ENCODE results near the gene DOCK9. TPM values are rescaled to one million over a fixed set of nuclear protein-coding genes. Genes with fewer than 3 reads are reported as not detected.

DOCK9 gene

DNA sequence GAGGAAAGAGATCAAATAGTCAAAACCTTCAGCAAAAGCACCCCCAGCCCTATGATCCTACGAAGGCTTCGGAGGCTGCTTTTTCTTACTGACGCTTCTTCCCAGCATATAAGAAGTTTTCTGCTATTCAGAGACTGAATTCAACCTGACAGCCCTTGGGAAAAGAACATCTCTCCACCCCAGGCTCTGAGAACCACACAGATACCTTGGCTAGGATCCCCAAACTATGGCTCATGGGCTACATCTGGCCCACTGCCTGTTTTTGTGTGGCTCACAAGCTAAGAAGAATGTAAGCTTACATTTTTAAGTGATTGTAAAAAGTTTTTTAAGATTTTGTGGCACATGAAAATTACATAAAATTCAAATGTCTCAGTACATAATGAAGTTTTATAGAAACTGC is 228.4 kb downstream of the DOCK9 start:
- H3K4ac ChIP-seq (ENCODE audit: low read depth in 1 of 2, low read length in 2 of 2), result no peak overlapping the region
- no peak overlapping the region for H4K8ac ChIP-seq (ENCODE audit: low read length)
- H2BK120ac ChIP-seq (ENCODE audit: low read depth, low read length), result no peak overlapping the region
- H3K4me2 ChIP-seq (ENCODE audit: low read length, poor library complexity, severe bottlenecking), result no peak overlapping the region
- no peak overlapping the region for H4K91ac ChIP-seq (ENCODE audit: low read length)
- DNase-seq, result no peak
- no peak overlapping the region for H3K9ac ChIP-seq (ENCODE audit: low read length)
- no peaks in the 10 kb centered on the region for H3K79me1 ChIP-seq (replicated peaks; ENCODE audit: low read length, poor library complexity, severe bottlenecking)
- no peak overlapping the region for H2AFZ ChIP-seq (ENCODE audit: low read depth, low read length)
- peaks cover 6% of the 10 kb centered on the region for H3K9me3 ChIP-seq (ENCODE audit: control insufficient read depth, low read length)
- 65% methylated on average over 3 of the region's 3 CpGs for WGBS
- no peak overlapping the region for H2BK12ac ChIP-seq (ENCODE audit: low read length in 2 of 2)
- H3K18ac ChIP-seq (ENCODE audit: low read depth in 1 of 2, low read length in 2 of 2), result no peak overlapping the region
- H3K36me3 ChIP-seq (ENCODE audit: control insufficient read depth in 1 of 2, insufficient read depth in 2 of 2, low read depth in 1 of 2, low read length in 2 of 2), result peaks cover 0 to 6% of the 10 kb centered on the region in 2 experiments
- H2BK15ac ChIP-seq (ENCODE audit: low read depth, poor library complexity, severe bottlenecking), result no peak overlapping the region
- H3K14ac ChIP-seq (ENCODE audit: low read length in 2 of 2), result no peak overlapping the region
- H3K27ac ChIP-seq (ENCODE audit: low read length, poor library complexity, severe bottlenecking), result no peak overlapping the region
- no peak overlapping the region for H3K4me3 ChIP-seq (ENCODE audit: insufficient read depth in 1 of 2, low read depth in 1 of 2, low read length in 2 of 2)
- H2BK5ac ChIP-seq (ENCODE audit: low read depth, low read length, poor library complexity, severe bottlenecking), result no peak overlapping the region
- peaks cover 25 to 28% of the 10 kb centered on the region in 2 experiments for H3K27me3 ChIP-seq (ENCODE audit: control insufficient read depth in 1 of 2, insufficient read depth in 1 of 2, low read length in 2 of 2)
- no peak overlapping the region for H2AK5ac ChIP-seq (ENCODE audit: low read length, severe bottlenecking)
- H3K4me1 ChIP-seq (ENCODE audit: control insufficient read depth, insufficient read depth, low read depth, low read length), result peaks cover 17% of the 10 kb centered on the region
- no peak overlapping the region for H3K23ac ChIP-seq (ENCODE audit: low read length in 2 of 2)

GRCh38 chr13:98746968-98747367 is 230.9 kb downstream of the DOCK9 start:
- Histone ChIP-seq H3K36me3 (ENCODE audit: control insufficient read depth in 1 of 2, insufficient read depth in 2 of 2, low read depth in 1 of 2, low read length in 2 of 2) (no peaks in the 10 kb centered on the region), H3K79me1 (replicated peaks; ENCODE audit: low read length, poor library complexity, severe bottlenecking) (no peaks in the 10 kb centered on the region), H3K23ac (ENCODE audit: low read length in 2 of 2) (no peak overlapping the region), H2BK12ac (ENCODE audit: low read length in 2 of 2) (no peak overlapping the region), H3K27me3 (ENCODE audit: control insufficient read depth in 1 of 2, insufficient read depth in 1 of 2, low read length in 2 of 2) (peaks cover 11 to 20% of the 10 kb centered on the region in 2 experiments), H3K14ac (ENCODE audit: low read length in 2 of 2) (no peak overlapping the region), H3K4me2 (ENCODE audit: low read length, poor library complexity, severe bottlenecking) (no peak overlapping the region), H2AFZ (ENCODE audit: low read depth, low read length) (no peak overlapping the region), H3K4me3 (ENCODE audit: insufficient read depth in 1 of 2, low read depth in 1 of 2, low read length in 2 of 2) (no peak overlapping the region), H3K18ac (ENCODE audit: low read depth in 1 of 2, low read length in 2 of 2) (no peak overlapping the region), H3K27ac (ENCODE audit: low read length, poor library complexity, severe bottlenecking) (no peak overlapping the region), H3K4me1 (ENCODE audit: control insufficient read depth, insufficient read depth, low read depth, low read length) (peaks cover 9% of the 10 kb centered on the region), H4K8ac (ENCODE audit: low read length) (no peak overlapping the region), H3K9me3 (ENCODE audit: control insufficient read depth, low read length) (no peaks in the 10 kb centered on the region), H2AK5ac (ENCODE audit: low read length, severe bottlenecking) (no peak overlapping the region), H3K9ac (ENCODE audit: low read length) (no peak overlapping the region), H4K91ac (ENCODE audit: low read length) (no peak overlapping the region), H3K4ac (ENCODE audit: low read depth in 1 of 2, low read length in 2 of 2) (no peak overlapping the region), H2BK15ac (ENCODE audit: low read depth, poor library complexity, severe bottlenecking) (no peak overlapping the region), H2BK120ac (ENCODE audit: low read depth, low read length) (no peak overlapping the region), H2BK5ac (ENCODE audit: low read depth, low read length, poor library complexity, severe bottlenecking) (no peak overlapping the region)
- peak; percentile 37 for DNase-seq
- WGBS, result 93% methylated on average over 8 of the region's 8 CpGs

Small RNAs within 50 kb of the gene (small RNA-seq; reads per million reads assigned to genes)
- gene AL161420.1 (ENCODE audit: low read depth) (not detected), gene RNU6-83P (ENCODE audit: low read depth) (not detected)

Measured in mesenchymal stem cell (in vitro differentiated cells and primary cell).